ENCODE results near the gene ZNF490.
A peak's percentile ranks its signal among the peaks of the same experiment; 100 is the strongest.

Gene ZNF490

GRCh38 chr19:12597594-12597993 is 13.0 kb downstream of the ZNF490 start:
- no peak for DNase-seq (ENCODE audit: low read depth)
- H3K4me3 ChIP-seq (ENCODE audit: low read length): no peak overlapping the region
- TF ChIP-seq CTCF (conservative IDR thresholded peaks at IDR 0.05; ENCODE audit: low read length): no peak

- no peak for TF ChIP-seq CTCF (conservative IDR thresholded peaks at IDR 0.05; ENCODE audit: low read length)
- DNase-seq (ENCODE audit: low read depth): no peak
- H3K4me3 ChIP-seq (ENCODE audit: low read length): no peak overlapping the region
Observed at GRCh38 chr19:12596927-12597548, 13.6 kb downstream of the ZNF490 start.

GRCh38 chr19:12596485-12596884 is 14.1 kb downstream of the ZNF490 start:
- no peak for DNase-seq (ENCODE audit: low read depth)
- H3K4me3 ChIP-seq (ENCODE audit: low read length): no peak overlapping the region
- no peak for TF ChIP-seq CTCF (conservative IDR thresholded peaks at IDR 0.05; ENCODE audit: low read length)

- no peak overlapping the region for H3K4me3 ChIP-seq (ENCODE audit: low read length)
- no peak for DNase-seq (ENCODE audit: low read depth)
- TF ChIP-seq CTCF (conservative IDR thresholded peaks at IDR 0.05; ENCODE audit: low read length): no peak
Observed at GRCh38 chr19:12581100-12581499, 29.5 kb downstream of the ZNF490 start.

GRCh38 chr19:12580180-12580694 is 30.4 kb downstream of the ZNF490 start:
- DNase-seq (ENCODE audit: low read depth): peak; percentile 74
- no peak for TF ChIP-seq CTCF (conservative IDR thresholded peaks at IDR 0.05; ENCODE audit: low read length)
- H3K4me3 ChIP-seq (ENCODE audit: low read length): no peak overlapping the region

- DNase-seq (ENCODE audit: low read depth): no peak
- TF ChIP-seq CTCF (conservative IDR thresholded peaks at IDR 0.05; ENCODE audit: low read length): no peak
- H3K4me3 ChIP-seq (ENCODE audit: low read length): no peak overlapping the region
Observed at GRCh38 chr19:12578641-12579040, 32.0 kb downstream of the ZNF490 start.

GRCh38 chr19:12574036-12574435 is 36.6 kb downstream of the ZNF490 start:
- DNase-seq (ENCODE audit: low read depth): no peak
- no peak overlapping the region for H3K4me3 ChIP-seq (ENCODE audit: low read length)
- TF ChIP-seq CTCF (conservative IDR thresholded peaks at IDR 0.05; ENCODE audit: low read length): no peak
